Neural cell (in vitro differentiated cells): ENCODE results near the gene MACO1. TPM values are rescaled to one million over a fixed set of nuclear protein-coding genes. Genes with fewer than 3 reads are reported as not detected.
A peak's percentile ranks its signal among the peaks of the same experiment; 100 is the strongest.

Experiments
- H2AFZ ChIP-seq: fragments of 200-600, 300-800 bp; sonication (generic), shearing (Covaris generic); 2 replicates; pipeline ENCODE4 v1.6.0; 2014; ENCODE audit warnings: low read depth, mild to moderate bottlenecking, antibody characterized with exemption, low read length, moderate library complexity
- H3F3A ChIP-seq: fragments of 200-600 bp; shearing (Covaris generic); 2 replicates; pipeline ENCODE4 v1.6.1; 2016; ENCODE audit warnings: mild to moderate bottlenecking, moderate library complexity, mixed read lengths, antibody characterized with exemption, low read length; ENCODE audit not compliant: insufficient read depth, poor library complexity, severe bottlenecking
- H3K27ac ChIP-seq: fragments of 200-600, 300-800 bp; sonication (generic), shearing (Covaris generic); 2 replicates; pipeline ENCODE4 v1.5.1; 2014; ENCODE audit warnings: mild to moderate bottlenecking, low read length, moderate library complexity
- H3K27me3 ChIP-seq: fragments of 300-800, 200-600 bp; sonication (generic), shearing (Covaris generic); 2 replicates; pipeline ENCODE4 v1.6.0; 2014; ENCODE audit warnings: mild to moderate bottlenecking, low read depth, low read length, moderate library complexity; ENCODE audit not compliant: insufficient read depth
- H3K36me3 ChIP-seq: fragments of 300-800, 200-600 bp; sonication (generic), shearing (Covaris generic); 2 replicates; pipeline ENCODE4 v1.5.1; 2014; ENCODE audit warnings: mild to moderate bottlenecking, antibody characterized with exemption, low read length, moderate library complexity; ENCODE audit not compliant: insufficient read depth
- H3K4me2 ChIP-seq: fragments of 300-800, 200-600 bp; sonication (generic), shearing (Covaris generic); 2 replicates; pipeline ENCODE4 v1.6.0; 2014; ENCODE audit warnings: mild to moderate bottlenecking, low read length
- H3K4me3 ChIP-seq: fragments of 300-800, 200-600 bp; sonication (generic), shearing (Covaris generic); 2 replicates; pipeline ENCODE4 v1.5.1; 2014; ENCODE audit warnings: mild to moderate bottlenecking, low read length, moderate library complexity
- H3K79me2 ChIP-seq: fragments of 200-600 bp; shearing (Covaris generic); replicated peaks from 2 replicates; pipeline ENCODE4 v1.6.0; 2014; ENCODE audit warnings: mild to moderate bottlenecking, low read length, moderate library complexity; ENCODE audit not compliant: insufficient read depth
- H3K9ac ChIP-seq: fragments of 300-800, 200-600 bp; sonication (generic), shearing (Covaris generic); 2 replicates; pipeline ENCODE4 v1.6.1; 2016; ENCODE audit warnings: mild to moderate bottlenecking, low read length, mixed read lengths
- H3K9me2 ChIP-seq: fragments of 200-600 bp; shearing (Covaris generic); 2 replicates; pipeline ENCODE4 v1.6.1; 2016; ENCODE audit warnings: mild to moderate bottlenecking, low read length, mixed read lengths; ENCODE audit not compliant: insufficient read depth
- H3K9me3 ChIP-seq: fragments of 200-600, 300-800 bp; sonication (generic), shearing (Covaris generic); 2 replicates; pipeline ENCODE4 v1.6.1; 2016; ENCODE audit warnings: mild to moderate bottlenecking, mixed run types, low read length, moderate library complexity, mixed read lengths
- H4K20me1 ChIP-seq: fragments of 200-600 bp; shearing (Covaris generic); 2 replicates; pipeline ENCODE4 v1.6.1; 2016; ENCODE audit warnings: mild to moderate bottlenecking, mixed run types; ENCODE audit not compliant: insufficient read depth
- EP300 ChIP-seq: fragments of 450-650 bp; conservative IDR thresholded peaks from 2 replicates; pipeline ENCODE4 v1.6.1; 2014; ENCODE audit warnings: antibody characterized with exemption, mild to moderate bottlenecking, moderate library complexity; ENCODE audit not compliant: poor library complexity, severe bottlenecking
- EZH2 ChIP-seq: fragments of 200-600, 300-800 bp; shearing (Covaris generic), sonication (generic); IDR thresholded peaks from 2 replicates; pipeline ENCODE4 v1.6.1; 2014; ENCODE audit warnings: antibody characterized with exemption, low read length, borderline replicate concordance, mild to moderate bottlenecking; ENCODE audit not compliant: insufficient read depth, poor library complexity, severe bottlenecking
- MXI1 ChIP-seq: fragments of 450-650 bp; conservative IDR thresholded peaks from 2 replicates; pipeline ENCODE4 v1.6.1; 2014; ENCODE audit warnings: antibody characterized with exemption, mild to moderate bottlenecking; ENCODE audit not compliant: poor library complexity, severe bottlenecking
- POLR2AphosphoS5 ChIP-seq: IDR thresholded peaks from 2 replicates; pipeline ENCODE4 v1.6.1; 2012
- RAD21 ChIP-seq: fragments of 450-650 bp; conservative IDR thresholded peaks from 2 replicates; pipeline ENCODE4 v1.6.1; 2014; ENCODE audit warnings: antibody characterized with exemption, mild to moderate bottlenecking, moderate library complexity
- REST ChIP-seq: IDR thresholded peaks from 2 replicates; pipeline ENCODE4 v1.6.1; 2012; ENCODE audit warnings: borderline replicate concordance
- SMC3 ChIP-seq: fragments of 450-650 bp; conservative IDR thresholded peaks from 2 replicates; pipeline ENCODE4 v1.6.1; 2014; ENCODE audit warnings: antibody characterized with exemption, mild to moderate bottlenecking, moderate library complexity; ENCODE audit not compliant: poor library complexity
- TAF1 ChIP-seq: IDR thresholded peaks from 2 replicates; pipeline ENCODE4 v1.6.1; 2012; ENCODE audit warnings: low read depth
- polyA plus RNA-seq: library from polyadenylated mRNA; depleted of rRNA; stranded (reverse); fragments of >200 nt; gene quantifications from 2 replicates; pipeline ENCODE4 v1.2.3, GENCODE V29; 2014
- TF ChIP-seq, protein P1 (sequence below): fragments of 450-650 bp; IDR thresholded peaks from 2 replicates; pipeline ENCODE4 v1.5.1; 2014; ENCODE audit warnings: antibody characterized with exemption, mild to moderate bottlenecking, moderate library complexity; ENCODE audit not compliant: poor library complexity, severe bottlenecking

MACO1 gene
- polyA plus RNA-seq, 1 donor from 2014 or later: 56.6 TPM

DNA sequence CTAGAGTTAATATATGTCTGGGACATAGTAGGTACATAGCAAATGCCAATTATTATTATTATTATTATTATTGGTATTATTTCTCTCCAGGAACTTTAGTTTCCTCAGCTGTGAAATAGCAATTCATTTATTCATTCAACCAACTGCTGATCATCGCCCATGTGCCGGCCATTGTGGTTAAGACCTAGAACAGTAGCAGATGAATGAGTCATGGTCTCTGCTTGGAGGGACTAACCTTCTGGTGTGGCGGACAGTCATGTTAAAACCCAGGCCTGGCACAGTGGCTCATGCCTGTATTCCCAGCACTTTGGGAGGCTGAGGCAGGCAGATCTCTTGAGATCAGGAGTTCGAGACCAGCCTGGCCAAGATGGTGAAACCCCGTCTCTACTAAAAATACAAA is 88.9 kb downstream of the MACO1 start:
- TF ChIP-seq MXI1 (no peak), EP300 (no peak), SMC3 (no peak), REST (no peak), POLR2AphosphoS5 (no peak), EZH2 (no peak), RAD21 (no peak), TAF1 (no peak)
- TF ChIP-seq, protein P1, sequence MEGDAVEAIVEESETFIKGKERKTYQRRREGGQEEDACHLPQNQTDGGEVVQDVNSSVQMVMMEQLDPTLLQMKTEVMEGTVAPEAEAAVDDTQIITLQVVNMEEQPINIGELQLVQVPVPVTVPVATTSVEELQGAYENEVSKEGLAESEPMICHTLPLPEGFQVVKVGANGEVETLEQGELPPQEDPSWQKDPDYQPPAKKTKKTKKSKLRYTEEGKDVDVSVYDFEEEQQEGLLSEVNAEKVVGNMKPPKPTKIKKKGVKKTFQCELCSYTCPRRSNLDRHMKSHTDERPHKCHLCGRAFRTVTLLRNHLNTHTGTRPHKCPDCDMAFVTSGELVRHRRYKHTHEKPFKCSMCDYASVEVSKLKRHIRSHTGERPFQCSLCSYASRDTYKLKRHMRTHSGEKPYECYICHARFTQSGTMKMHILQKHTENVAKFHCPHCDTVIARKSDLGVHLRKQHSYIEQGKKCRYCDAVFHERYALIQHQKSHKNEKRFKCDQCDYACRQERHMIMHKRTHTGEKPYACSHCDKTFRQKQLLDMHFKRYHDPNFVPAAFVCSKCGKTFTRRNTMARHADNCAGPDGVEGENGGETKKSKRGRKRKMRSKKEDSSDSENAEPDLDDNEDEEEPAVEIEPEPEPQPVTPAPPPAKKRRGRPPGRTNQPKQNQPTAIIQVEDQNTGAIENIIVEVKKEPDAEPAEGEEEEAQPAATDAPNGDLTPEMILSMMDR: no peak
- Histone ChIP-seq H3K4me2 (no peak overlapping the region), H2AFZ (no peak overlapping the region), H3K9ac (no peak overlapping the region), H3K36me3 (no peaks in the 10 kb centered on the region), H3K9me3 (no peaks in the 10 kb centered on the region), H3K9me2 (no peaks in the 10 kb centered on the region), H3K27me3 (no peaks in the 10 kb centered on the region), H3K79me2 (no peaks in the 10 kb centered on the region), H3F3A (no peaks in the 10 kb centered on the region), H3K27ac (no peak overlapping the region), H3K4me3 (no peak overlapping the region), H4K20me1 (no peaks in the 10 kb centered on the region)

DNA sequence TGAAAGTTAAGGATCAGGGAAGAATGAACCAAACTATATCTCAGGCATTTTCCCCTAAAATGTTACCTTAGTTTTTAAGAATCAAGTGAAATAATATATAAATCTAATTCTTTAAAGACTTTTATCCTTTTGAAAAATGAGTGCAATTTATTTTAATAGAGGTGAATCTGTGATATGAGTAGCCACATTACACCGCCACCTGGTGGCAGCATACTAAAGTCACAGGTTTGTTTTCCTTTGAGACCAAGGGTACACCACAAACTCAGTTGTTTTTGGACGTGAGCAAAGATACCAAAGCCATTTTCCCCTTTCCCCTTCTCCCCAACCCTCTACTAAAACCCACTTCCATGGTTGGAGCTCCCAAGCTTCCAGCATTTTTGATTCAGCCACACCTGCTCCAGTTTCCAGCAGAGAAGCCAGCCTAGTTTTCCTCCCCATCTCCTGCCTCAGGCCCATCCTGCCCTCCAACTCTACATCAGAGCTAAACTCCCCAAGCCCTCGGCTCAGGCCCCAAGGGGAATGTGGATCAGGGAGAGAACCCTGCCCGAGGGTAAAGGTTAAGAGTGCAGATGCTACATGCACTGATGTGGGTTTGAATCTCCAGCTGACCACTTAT is 89.9 kb downstream of the MACO1 start:
- Histone ChIP-seq H3K9ac (no peak overlapping the region), H3K36me3 (no peaks in the 10 kb centered on the region), H3K9me3 (no peaks in the 10 kb centered on the region), H3K4me2 (no peak overlapping the region), H3K4me3 (no peak overlapping the region), H3K27ac (no peak overlapping the region), H4K20me1 (no peaks in the 10 kb centered on the region), H2AFZ (no peak overlapping the region), H3K79me2 (no peaks in the 10 kb centered on the region), H3K9me2 (no peaks in the 10 kb centered on the region), H3K27me3 (no peaks in the 10 kb centered on the region), H3F3A (no peaks in the 10 kb centered on the region)
- TF ChIP-seq POLR2AphosphoS5: no peak
- no peak for TF ChIP-seq REST
- TF ChIP-seq EZH2: no peak
- TF ChIP-seq RAD21: peak; percentile 66
- peak; percentile 76 for TF ChIP-seq SMC3
- no peak for TF ChIP-seq MXI1
- no peak for TF ChIP-seq EP300
- no peak for TF ChIP-seq TAF1
- TF ChIP-seq, protein P1: peak; percentile 74
